Measurements from ENCODE around the gene TMEM184A.

TMEM184A gene

DNA sequence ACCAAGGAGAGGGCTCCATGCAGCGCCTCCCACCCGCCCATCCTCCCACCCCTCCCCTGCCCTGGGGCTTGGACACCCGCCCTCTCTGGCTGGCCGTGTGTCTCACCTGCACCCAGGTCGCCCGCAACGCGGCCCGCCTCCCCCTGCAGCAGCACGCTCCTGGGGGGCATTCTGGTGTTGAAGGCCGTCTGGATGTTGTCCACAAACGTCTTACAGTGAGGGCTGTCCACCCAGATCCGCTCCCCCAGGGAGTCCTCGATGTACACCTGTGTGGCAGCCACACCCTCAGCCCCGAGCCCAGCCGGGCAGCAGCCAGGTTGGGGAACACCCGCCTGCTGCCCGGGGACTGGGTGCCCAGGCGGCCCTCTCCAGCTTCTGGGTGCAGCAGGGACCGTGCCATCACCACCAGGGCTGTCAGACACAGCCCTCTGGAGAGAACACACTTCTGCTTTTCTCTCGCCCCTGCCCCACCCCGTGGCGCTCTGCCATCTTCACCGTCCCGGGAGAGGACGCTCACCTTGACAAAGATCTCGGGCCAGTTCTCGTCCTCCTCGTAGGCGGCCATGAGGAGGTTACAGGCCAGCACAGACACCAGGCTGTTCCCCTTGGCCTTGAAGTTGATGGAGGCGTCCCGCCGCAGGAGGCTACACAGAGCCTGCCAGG, 56.5 kb downstream of the TMEM184A start:
- DNase-seq, result no peak

DNA sequence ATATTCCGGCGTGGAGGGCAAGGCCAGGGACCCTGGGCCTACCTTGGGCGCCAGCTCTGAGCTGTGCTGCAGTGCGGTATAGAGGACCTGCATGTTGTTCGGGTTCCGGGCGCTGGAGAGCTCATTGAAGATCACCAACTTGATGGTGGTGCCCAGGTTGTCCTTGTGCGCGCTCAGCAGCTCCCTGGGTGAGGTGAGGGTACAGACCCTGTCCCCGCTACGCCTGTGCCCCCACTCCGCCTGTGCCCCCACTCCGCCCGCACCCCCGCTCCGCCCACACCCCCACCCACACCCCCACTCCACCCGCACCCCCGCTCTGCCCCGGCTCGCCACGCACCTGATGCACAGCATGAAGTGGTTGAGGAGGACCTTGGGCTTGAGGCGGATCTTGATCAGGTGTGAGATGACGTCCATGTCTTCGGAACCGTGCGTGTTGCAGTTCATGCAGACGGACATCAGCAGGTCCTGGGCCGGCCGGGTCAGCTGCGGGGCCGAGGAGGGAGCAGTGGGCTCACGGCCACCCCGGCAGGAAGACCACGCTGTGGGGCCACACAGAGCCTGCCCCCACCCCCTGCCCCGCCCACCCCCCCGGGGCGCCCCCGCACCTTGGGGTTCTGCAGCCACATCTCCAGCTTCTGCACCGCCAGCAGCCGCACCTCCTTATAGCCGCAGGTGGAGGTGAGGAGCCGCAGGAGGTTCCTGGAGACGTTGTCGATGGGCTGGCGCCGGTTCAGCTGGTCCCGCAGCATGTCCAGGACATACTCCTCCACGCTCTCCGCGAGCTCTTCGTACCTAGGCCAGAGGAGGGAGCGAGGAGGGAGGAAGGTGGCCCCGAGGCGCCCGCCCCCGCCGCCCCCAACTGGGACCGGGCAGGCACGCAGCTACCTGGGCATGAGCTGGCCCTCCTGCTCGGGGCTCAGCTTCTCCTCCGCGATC, 57.4 kb downstream of the TMEM184A start:
- no peak for DNase-seq

DNA sequence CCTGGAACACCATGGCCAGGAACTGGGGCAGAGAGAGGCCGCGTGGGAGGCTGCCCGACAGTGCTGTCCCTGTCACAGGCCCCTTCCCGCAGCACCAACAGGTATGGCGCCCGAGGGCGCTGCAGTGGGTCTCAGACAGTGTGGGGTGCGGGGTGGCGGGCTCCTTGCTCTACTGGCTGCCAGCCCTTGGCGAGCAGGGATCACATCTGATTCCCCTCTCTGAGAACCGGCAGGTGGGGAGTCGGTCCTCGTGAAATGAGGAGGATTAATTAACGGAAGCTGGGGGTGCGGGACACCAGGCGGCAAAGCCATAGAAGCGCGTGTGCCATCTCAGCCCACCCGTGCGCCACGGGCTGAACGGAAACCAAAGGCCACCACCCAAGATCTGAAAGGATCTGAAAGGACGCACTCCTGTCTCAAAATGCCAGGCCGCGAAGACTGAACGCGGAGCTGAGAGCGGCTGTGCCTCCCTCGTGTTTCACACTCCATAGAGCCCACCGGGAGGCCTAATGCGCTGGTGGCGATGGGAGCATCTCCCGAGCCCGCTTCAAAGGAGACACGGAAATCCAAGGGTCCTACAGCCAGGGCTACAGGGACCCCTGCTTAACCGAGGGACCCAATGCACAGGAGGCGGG, 58.6 kb downstream of the TMEM184A start:
- no peak for DNase-seq

DNA sequence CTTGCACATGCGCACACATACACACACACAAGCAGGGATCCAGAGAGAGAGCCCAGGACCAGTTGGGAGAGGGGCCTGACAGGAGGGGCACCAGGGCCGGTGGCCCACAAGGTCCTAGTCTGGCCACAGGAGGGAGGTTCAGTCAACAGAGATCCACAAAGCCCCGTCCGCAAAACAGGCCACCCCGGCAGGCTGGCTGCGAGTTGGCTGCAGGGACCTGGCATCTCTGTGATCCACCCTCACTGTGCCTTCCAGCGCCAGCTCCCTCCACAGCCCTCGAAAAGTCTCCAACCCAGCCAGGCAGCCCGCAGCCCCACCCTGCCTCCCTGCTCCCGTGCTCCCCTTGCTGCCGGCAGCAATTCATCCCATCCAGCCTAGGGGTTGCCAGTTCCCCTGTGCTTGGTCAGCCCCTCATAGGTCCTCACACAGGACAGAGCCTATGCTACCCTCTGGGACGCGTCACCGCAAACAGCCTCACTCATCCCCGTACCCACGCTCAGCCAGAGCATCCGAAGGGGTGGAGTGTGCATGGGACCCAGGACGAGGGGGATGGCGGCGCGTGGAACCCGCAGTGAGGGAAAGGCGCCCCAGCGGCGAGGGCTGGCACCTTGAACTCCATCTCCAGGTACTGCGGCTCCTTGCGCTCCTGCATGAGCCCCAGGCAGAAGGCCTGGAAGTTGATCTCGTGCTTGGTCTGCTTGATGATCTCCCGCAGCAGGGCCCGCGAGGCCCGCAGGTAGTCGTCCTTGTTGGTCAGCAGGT, 59.3 kb downstream of the TMEM184A start:
- DNase-seq, result no peak

DNA sequence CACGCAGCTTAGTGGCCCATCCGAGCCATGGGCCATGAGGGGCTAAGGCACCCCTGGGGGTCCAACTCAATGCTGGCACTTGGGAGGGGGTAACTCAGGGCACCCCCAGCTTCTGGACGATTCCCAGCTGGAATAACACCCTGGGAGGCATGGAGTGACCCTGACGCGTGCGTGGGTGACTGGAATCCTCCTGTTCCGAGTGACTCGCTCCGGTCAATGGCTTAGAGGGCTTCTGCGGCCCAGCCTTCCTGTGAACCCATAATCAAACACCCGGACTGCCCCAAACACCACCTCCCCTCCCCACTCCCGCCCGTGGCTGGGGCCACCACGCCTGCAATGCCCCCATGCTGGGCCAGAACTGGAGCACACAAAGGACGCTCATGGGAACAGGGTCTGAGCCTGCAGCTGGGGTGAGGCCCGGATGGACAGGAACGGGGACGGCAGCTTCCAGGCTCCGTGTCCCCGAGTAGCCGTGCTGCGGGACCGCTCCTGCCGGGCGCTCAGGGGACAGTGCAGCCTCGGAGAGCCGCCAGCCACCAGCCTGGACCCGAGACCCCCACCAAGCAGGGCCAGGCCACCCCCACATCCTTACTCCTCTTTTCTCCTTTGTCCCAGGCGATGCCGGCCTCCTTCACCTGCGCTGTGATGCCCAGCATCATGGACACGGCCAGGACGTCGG, 60.3 kb downstream of the TMEM184A start:
- DNase-seq, result no peak

DNA sequence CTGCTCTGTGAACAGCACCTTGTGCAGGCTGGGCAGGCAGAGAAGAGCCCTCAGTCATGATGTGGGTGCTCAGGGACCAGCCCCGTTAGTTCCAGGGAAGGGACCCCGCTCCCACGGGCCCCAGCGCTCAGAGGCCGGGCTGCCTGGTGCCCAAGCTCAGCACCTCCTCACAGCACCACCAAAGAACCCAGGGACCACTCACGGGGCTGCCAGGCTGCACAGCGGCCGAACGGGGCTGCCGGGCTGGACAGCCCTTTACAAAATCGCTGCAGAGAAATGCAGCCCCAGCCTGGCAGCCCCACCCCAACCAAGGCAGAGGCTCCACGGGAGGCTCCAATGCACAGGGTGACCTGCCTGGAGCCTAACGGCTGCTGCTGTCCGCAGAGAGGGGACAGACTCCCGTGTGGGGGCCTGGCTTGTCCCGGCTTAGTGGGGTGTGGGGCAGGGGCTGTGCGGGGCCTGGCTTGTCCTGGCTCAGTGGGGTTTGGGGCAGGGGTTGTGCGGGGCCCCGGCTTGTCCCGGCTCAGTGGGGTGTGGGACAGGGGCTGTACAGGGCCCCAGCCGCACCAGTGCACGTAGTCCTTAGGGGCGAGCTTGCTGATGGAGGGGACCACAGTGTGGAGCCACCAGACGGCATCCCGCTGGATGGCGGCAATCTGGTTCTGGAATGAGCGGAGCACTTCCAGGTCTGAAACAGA, 61.0 kb downstream of the TMEM184A start:
- no peak for DNase-seq

DNA sequence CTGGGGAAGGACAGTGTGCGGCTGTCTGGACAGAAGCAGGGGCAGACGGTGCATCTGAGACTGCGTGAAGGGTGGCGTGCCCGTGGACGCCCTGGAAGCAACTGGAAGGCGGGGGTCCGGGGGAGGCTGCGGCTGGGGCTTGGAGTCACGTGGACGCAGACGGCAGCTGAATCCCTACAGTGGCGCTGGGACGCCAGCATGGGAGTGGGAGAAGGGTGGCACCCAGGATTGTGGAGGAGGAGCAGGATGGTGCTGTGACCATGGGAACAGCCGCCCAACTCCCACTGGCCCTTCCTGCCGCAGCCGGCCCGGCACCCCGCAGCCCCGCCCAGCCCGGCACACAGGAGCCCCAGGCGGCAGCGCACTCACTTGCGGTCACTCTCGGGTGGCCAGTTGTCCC, 61.6 kb downstream of the TMEM184A start:
- no peak for DNase-seq

DNA sequence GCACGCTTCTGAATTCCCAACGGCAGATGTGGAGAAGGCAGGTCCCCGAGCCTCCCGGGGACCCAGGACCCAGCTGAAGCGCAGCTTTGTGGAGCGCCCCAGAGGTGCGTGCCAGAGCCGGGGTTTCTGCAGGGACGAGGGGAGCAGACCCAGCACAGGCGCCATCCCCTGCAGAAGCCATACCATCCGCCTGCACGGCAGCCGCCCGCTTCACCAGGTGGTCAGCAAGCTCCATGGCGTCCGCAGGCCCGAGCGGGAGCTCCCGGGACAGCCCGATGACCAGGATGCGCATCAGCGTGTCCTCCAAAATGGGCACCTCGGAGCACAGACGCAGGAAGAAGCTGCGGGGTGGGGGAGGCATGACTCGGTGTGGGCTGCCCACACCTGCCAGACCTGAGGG, 62.4 kb downstream of the TMEM184A start:
- DNase-seq, result no peak

DNA sequence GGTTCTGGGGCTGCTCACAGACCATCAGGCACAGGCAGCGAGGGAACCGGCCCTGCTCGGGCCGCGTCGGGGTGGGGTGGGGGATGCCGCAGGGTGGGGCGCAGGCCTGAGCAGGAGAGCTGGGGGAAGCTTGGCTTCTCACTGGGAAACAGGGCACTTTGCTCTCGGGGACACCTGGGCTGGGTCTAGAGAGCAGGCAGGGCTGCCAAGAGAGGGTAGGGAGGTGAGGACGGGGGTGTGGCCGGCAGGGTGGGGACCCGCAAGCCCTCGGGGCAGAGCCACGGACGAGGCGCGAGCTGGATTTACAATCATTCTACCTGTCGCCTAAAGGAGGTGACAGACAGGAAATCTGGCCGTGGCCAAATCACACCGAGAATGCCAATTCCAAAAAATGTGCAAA, 62.9 kb downstream of the TMEM184A start:
- DNase-seq, result no peak

DNA sequence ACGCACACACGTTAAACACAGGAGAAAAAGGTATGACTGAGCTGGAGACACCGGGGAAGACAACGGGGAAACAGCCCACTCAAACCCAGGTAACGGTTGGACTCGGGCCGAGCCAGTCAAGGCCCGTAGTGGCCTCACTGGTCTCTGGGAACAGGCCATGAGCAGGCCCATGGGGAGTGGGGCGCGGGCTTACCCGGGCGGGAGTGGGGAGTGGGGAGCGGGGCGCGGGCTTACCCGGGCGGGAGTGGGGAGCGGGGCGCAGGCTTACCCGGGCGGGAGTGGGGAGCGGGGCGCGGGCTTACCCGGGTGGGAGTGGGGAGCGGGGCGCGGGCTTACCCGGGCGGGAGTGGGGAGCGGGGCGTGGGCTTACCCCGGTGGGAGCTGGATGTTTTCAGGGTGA, 63.4 kb downstream of the TMEM184A start:
- no peak for DNase-seq
